Endothelial cell (in vitro differentiated cells): ENCODE measurements around the gene EIF4G1. TPM values are rescaled to one million over a fixed set of nuclear protein-coding genes. Genes with fewer than 3 reads are reported as not detected.

Source experiments
- DNase-seq: peaks from one replicate; pipeline ENCODE4 v3.0.0; 2021; ENCODE audit warnings: low spot score
- H3K27ac Mint-ChIP-seq: one replicate; pipeline ENCODE4 v1.8.0; 2021; ENCODE audit warnings: mixed read lengths, inconsistent platforms; ENCODE audit not compliant: unreplicated experiment
- H3K27me3 Mint-ChIP-seq: one replicate; pipeline ENCODE4 v1.8.0; 2021; ENCODE audit warnings: mild to moderate bottlenecking, moderate library complexity, mixed read lengths, inconsistent platforms; ENCODE audit not compliant: unreplicated experiment
- H3K36me3 Mint-ChIP-seq: one replicate; pipeline ENCODE4 v1.8.0; 2021; ENCODE audit warnings: mild to moderate bottlenecking, low read depth, mixed read lengths, inconsistent platforms; ENCODE audit not compliant: unreplicated experiment
- H3K4me1 Mint-ChIP-seq: one replicate; pipeline ENCODE4 v1.8.0; 2021; ENCODE audit warnings: mild to moderate bottlenecking, mixed read lengths, inconsistent platforms; ENCODE audit not compliant: unreplicated experiment
- H3K4me3 Mint-ChIP-seq: one replicate; pipeline ENCODE4 v1.8.0; 2021; ENCODE audit warnings: mild to moderate bottlenecking, mixed read lengths, inconsistent platforms; ENCODE audit not compliant: unreplicated experiment
- H3K9me3 Mint-ChIP-seq: one replicate; pipeline ENCODE4 v1.8.0; 2021; ENCODE audit warnings: mixed read lengths, inconsistent platforms; ENCODE audit not compliant: unreplicated experiment
- total RNA-seq: library from RNA; stranded (reverse); fragmentation: NEBNext Ultra II Directional; extraction: Animal tissue kit (Norgen Biotek cat#: 25700); gene quantifications from one replicate; pipeline ENCODE4 v1.2.1, GENCODE V29; 2021; ENCODE audit not compliant: unreplicated experiment
- TF ChIP-seq, protein P1 (sequence below): fragments of 200-600 bp; sonication (generic); IDR thresholded peaks from one replicate; pipeline ENCODE4 v1.5.0; 2021; ENCODE audit warnings: antibody characterized with exemption; ENCODE audit not compliant: unreplicated experiment

EIF4G1 gene
- total RNA-seq, 1 donor from 2014 or later: 390 TPM

DNA sequence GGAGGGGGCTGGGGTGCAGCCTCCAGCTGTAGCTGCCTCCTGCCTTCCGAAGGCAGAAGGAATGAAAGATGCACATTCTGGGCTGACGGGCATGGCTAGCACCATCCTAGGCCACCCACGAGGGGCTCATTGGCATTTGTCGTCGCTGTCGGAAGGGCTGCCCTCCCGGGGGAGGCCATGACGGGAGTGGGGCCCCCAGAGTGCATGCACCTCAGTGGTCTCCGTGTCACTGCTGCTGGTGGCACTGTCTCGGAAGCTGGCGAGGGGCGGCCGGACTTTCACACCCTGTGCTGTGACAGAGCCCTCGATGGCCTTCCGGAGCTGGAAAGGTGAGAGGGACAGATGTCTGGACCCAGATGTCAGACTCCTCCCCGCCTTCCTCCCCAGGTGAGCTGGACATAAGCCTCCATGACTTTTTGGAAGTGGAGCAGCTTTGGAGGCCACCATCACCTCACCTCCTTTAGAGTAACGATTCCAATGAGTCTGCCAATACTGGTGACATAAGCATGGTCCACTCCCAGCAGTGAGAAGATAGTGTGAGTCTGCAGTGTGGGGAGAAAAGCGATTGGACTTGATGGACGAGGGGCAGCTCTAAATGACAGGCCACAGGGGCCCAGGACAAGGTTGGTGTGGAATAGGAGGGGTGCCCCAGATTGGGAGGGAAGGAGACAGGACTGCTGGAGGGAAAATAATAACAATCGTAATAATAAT is 32.2 kb downstream of the EIF4G1 start:
- H3K4me1 Mint-ChIP-seq: peaks cover 9% of the 10 kb centered on the region
- no peak for DNase-seq

DNA sequence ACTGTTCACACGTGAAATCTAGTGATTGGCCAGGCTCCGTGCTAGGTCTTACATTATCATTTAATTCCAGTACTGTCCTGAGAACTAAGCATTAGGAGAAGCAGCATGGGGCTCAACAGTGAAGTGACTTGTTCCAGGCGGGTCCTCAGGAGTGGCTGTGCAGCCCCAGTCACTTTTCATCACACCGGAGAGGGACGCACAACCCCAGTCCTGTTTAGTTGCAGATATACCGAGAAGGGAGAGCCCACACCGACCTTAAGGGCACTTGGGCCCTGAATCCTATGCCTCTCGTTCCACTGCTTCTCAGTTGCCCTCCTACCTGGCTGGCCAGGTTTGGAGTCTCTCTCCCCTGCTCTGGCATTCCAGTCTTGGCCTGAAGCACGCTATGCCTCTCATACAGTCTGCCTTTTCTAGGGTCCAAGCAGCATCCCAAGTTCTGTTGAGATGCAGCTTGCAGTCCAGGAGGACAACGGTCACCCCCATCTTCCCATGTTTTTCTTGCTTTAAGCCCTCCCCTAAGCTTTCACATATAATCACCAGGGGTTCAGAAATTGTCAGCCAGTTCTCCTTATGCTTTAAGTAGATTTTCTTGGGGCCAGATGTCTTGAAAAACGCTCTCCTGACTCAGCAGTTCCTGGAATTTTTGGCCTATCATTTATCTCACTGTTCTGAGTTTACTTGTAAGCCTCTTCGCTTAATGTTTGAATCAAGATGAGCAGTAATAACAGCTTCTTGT is 33.1 kb downstream of the EIF4G1 start:
- H3K4me1 Mint-ChIP-seq: peaks cover 6% of the 10 kb centered on the region
- no peak overlapping the region for H3K4me3 Mint-ChIP-seq
- no peak for DNase-seq
- peaks cover 26% of the 10 kb centered on the region for H3K36me3 Mint-ChIP-seq
- TF ChIP-seq, protein P1, sequence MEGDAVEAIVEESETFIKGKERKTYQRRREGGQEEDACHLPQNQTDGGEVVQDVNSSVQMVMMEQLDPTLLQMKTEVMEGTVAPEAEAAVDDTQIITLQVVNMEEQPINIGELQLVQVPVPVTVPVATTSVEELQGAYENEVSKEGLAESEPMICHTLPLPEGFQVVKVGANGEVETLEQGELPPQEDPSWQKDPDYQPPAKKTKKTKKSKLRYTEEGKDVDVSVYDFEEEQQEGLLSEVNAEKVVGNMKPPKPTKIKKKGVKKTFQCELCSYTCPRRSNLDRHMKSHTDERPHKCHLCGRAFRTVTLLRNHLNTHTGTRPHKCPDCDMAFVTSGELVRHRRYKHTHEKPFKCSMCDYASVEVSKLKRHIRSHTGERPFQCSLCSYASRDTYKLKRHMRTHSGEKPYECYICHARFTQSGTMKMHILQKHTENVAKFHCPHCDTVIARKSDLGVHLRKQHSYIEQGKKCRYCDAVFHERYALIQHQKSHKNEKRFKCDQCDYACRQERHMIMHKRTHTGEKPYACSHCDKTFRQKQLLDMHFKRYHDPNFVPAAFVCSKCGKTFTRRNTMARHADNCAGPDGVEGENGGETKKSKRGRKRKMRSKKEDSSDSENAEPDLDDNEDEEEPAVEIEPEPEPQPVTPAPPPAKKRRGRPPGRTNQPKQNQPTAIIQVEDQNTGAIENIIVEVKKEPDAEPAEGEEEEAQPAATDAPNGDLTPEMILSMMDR: no peak
- H3K27me3 Mint-ChIP-seq: peaks cover 1% of the 10 kb centered on the region
- H3K27ac Mint-ChIP-seq: no peak overlapping the region
- no peaks in the 10 kb centered on the region for H3K9me3 Mint-ChIP-seq

More for the DNA sequence above, 32.2 kb downstream of the EIF4G1 start:
- Mint-ChIP-seq H3K27me3 (peaks cover 2% of the 10 kb centered on the region), H3K9me3 (no peaks in the 10 kb centered on the region), H3K27ac (no peak overlapping the region), H3K4me3 (no peak overlapping the region), H3K36me3 (peaks cover 29% of the 10 kb centered on the region)
- TF ChIP-seq, protein P1: no peak

DNA sequence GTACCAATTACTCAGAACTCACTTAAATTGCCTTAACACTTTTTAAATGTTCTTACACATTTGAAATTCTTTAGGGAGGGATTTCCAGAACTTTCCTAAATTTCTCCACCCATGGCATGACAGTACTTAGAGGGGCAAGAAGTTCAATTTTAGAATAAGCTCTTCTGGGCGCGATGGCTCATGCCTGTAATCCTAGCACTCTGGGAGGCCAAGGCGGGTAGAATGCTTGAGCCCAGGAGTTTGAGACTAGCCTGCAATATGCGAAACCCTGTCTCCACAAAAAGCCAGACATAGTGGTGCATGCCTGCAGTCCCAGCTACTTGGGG is 33.6 kb downstream of the EIF4G1 start:
- H3K27me3 Mint-ChIP-seq: peaks cover 1% of the 10 kb centered on the region
- peaks cover 23% of the 10 kb centered on the region for H3K36me3 Mint-ChIP-seq
- H3K4me1 Mint-ChIP-seq: peaks cover 5% of the 10 kb centered on the region
- H3K27ac Mint-ChIP-seq: no peak overlapping the region
- H3K4me3 Mint-ChIP-seq: no peak overlapping the region
- H3K9me3 Mint-ChIP-seq: no peaks in the 10 kb centered on the region
- TF ChIP-seq, protein P1: no peak
- DNase-seq: no peak

DNA sequence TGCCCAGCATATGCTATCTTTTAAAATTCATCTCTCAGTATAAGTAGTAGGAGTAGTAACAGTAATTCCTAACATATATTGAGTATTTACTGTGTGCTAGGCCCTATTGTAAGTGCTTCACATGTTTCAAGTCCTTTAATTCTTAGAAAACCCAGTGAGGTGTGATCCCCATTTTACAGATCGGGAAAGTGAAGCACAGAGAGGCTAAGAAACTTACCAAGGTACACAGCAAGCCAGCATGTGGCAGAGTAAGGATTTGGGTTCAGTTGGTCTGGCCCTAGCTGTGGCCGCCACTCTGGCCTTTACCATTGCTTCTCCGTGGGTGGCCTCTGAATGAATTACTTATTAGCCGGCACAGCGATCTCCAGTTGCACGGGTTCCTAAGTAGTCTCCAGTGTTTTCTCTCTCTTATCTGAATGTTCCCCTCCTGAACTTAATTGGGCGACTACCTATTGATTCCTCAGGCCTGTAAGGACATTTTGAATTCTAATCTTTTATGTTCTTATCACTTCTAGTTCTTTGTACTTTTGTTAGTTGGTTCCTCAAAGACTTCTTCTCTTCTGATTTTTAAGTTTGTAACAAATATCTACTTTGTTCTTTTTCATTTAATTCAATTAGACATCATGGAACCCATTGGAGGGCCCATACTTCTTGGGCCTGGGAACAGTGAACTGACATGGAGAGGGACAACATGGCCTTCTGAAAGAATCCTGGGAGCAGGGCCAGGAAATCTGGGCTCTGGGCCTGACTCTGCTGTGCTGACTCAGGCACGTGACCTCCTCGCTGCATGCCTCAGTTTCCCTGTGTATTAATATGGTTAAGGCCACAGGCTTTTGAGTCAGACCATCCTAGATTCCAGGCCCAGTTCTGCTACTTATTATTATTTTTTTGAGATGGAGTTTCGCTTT is 35.4 kb downstream of the EIF4G1 start:
- Mint-ChIP-seq H3K4me1 (peaks cover 5% of the 10 kb centered on the region), H3K9me3 (no peaks in the 10 kb centered on the region), H3K4me3 (no peak overlapping the region), H3K27ac (no peak overlapping the region), H3K36me3 (peaks cover 18% of the 10 kb centered on the region), H3K27me3 (no peaks in the 10 kb centered on the region)
- TF ChIP-seq, protein P1: no peak
- no peak for DNase-seq
